Measurements from ENCODE around the gene SPATA17. TPM values are rescaled to one million over a fixed set of nuclear protein-coding genes. Genes with fewer than 3 reads are reported as not detected.

SPATA17 gene
- total RNA-seq, 4 donors from 2014 or later, result 0.52 to 2.4 TPM; not detected in 2

DNA sequence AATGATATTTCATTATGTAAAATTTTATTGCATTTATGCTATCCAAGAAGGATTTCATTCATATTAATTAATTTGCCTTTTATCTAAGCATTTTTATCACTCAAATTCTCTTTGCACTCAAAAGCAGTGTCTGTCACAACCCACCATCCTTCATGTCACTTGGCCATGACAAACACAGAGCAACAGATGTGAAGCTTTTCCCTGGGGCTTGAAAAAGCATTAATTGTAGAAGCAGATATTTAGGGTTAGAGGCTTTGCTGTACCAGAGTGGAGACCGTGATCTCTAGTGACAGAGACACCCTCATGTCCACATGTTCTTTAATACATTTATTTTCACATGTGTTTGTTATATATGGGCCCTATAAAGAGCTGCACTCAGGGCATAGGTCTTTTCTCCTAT lies 230.5 kb downstream of the SPATA17 start:
- intact Hi-C loops (cut with DNase I; ENCODE audit: low total_unique reads), result no loop called here
- Histone ChIP-seq H3K36me3 (no peaks in the 10 kb centered on the region), H3K27me3 (no peaks in the 10 kb centered on the region), H3K9me3 (no peaks in the 10 kb centered on the region), H3K4me3 (no peak overlapping the region), H3K27ac (no peak overlapping the region), H3K4me1 (no peaks in the 10 kb centered on the region)
- no peak for DNase-seq
- no peak for TF ChIP-seq POLR2A (IDR thresholded peaks at IDR 0.05)
- TF ChIP-seq, protein P1, sequence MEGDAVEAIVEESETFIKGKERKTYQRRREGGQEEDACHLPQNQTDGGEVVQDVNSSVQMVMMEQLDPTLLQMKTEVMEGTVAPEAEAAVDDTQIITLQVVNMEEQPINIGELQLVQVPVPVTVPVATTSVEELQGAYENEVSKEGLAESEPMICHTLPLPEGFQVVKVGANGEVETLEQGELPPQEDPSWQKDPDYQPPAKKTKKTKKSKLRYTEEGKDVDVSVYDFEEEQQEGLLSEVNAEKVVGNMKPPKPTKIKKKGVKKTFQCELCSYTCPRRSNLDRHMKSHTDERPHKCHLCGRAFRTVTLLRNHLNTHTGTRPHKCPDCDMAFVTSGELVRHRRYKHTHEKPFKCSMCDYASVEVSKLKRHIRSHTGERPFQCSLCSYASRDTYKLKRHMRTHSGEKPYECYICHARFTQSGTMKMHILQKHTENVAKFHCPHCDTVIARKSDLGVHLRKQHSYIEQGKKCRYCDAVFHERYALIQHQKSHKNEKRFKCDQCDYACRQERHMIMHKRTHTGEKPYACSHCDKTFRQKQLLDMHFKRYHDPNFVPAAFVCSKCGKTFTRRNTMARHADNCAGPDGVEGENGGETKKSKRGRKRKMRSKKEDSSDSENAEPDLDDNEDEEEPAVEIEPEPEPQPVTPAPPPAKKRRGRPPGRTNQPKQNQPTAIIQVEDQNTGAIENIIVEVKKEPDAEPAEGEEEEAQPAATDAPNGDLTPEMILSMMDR (IDR thresholded peaks at IDR 0.05), result no peak

DNA sequence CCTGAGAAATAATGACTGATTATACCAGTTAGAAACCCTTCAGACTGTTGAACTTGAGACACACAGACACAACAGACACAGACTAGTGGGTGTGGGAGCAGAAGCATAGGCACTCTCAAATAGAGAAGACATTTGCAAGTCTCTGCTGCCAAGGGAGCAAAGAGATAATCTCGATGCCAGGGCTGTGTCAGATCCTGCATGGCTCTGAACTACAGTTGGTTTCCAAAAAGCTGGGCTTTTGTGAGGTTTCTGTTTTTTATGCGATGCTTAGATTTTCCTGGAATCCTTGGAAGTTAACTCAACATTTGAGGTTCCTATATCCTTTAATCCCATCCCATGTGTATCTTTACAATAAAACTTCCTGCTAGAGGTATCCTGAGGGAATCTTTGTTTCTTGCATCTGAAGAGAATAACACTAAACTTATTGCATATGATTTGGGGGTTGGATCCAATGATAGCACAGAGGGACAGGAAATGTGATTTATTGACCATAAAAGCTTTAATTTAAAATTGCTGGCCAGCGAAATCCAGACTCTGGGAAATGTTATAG lies 236.4 kb downstream of the SPATA17 start:
- no peaks in the 10 kb centered on the region for H3K4me1 ChIP-seq
- intact Hi-C loops (cut with DNase I; ENCODE audit: low total_unique reads), result no loop called here
- DNase-seq, result no peak
- H3K9me3 ChIP-seq, result no peaks in the 10 kb centered on the region
- H3K27ac ChIP-seq, result no peak overlapping the region
- no peak overlapping the region for H3K4me3 ChIP-seq
- TF ChIP-seq, protein P1 (IDR thresholded peaks at IDR 0.05), result no peak
- TF ChIP-seq POLR2A (IDR thresholded peaks at IDR 0.05), result no peak
- H3K36me3 ChIP-seq, result no peaks in the 10 kb centered on the region
- no peaks in the 10 kb centered on the region for H3K27me3 ChIP-seq

DNA sequence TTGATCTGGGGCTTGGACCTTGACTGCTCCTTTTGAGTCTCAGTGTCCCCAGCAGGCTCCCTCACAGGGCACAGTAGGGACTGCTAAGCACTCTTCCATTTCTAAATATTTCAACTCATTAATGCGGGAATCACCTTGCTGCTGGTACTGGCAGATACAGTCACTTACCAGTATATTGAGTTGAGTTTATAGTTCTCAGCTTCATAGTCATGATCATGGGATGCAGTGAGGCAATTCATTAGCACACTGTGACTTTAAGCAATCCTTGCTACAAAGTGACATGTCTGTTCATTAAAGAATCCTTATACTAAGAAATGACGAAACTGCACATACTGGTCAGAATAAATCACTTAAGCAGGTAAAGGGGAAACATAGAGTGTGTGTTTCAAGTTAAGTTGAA lies 240.8 kb downstream of the SPATA17 start:
- no peak for TF ChIP-seq POLR2A (IDR thresholded peaks at IDR 0.05)
- TF ChIP-seq, protein P1 (IDR thresholded peaks at IDR 0.05), result no peak
- Histone ChIP-seq H3K36me3 (no peaks in the 10 kb centered on the region), H3K9me3 (no peaks in the 10 kb centered on the region), H3K4me3 (no peak overlapping the region), H3K4me1 (no peaks in the 10 kb centered on the region), H3K27ac (no peak overlapping the region), H3K27me3 (no peaks in the 10 kb centered on the region)
- no peak for DNase-seq
- intact Hi-C loops (cut with DNase I; ENCODE audit: low total_unique reads), result no loop called here

DNA sequence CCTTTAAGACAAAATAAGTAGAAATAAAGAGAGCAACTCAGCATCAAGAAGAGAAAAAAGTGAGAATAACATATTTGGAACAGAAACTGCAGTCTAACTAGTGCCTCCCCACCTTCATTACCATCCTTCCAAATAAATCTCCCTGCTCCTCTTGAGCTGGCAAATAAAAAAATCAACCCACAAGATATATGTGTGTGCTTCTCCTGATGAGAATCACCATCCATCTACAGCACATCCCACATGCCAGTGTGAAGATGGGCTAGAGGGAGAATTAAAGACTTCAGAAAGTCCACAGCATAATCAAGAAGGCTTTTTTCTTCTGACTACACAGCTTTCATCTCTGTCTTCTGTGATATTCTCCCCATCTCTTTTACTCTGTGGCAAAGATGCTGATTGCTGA lies 244.1 kb downstream of the SPATA17 start:
- Histone ChIP-seq H3K36me3 (no peaks in the 10 kb centered on the region), H3K4me3 (no peak overlapping the region), H3K9me3 (no peaks in the 10 kb centered on the region), H3K27me3 (no peaks in the 10 kb centered on the region), H3K27ac (no peak overlapping the region), H3K4me1 (no peaks in the 10 kb centered on the region)
- no peak for DNase-seq
- intact Hi-C loops (cut with DNase I; ENCODE audit: low total_unique reads), result no loop called here
- TF ChIP-seq, protein P1 (IDR thresholded peaks at IDR 0.05), result no peak
- TF ChIP-seq POLR2A (IDR thresholded peaks at IDR 0.05), result no peak

DNA sequence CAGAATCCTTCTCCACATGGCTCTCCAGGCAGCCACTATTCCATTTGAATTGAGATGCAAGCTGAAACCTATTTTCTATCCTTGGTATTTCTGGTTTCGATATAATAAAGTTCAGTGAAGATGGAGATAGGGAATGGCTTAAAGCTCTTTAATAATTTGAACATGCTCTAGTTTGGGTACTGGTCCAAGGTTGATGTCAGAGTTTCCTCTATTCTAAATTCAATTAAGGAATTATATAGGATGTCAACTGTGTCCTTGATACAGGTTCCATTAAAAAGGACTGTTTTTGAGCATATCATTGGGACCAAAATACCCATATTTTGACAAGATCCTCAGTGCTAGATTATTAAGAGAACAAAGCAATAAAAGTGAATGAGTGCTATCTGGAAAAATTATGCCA lies 245.3 kb downstream of the SPATA17 start:
- Histone ChIP-seq H3K9me3 (no peaks in the 10 kb centered on the region), H3K4me3 (no peak overlapping the region), H3K36me3 (no peaks in the 10 kb centered on the region), H3K4me1 (no peaks in the 10 kb centered on the region), H3K27me3 (no peaks in the 10 kb centered on the region), H3K27ac (no peak overlapping the region)
- no peak for DNase-seq
- TF ChIP-seq, protein P1 (IDR thresholded peaks at IDR 0.05), result no peak
- TF ChIP-seq POLR2A (IDR thresholded peaks at IDR 0.05), result no peak
- intact Hi-C loops (cut with DNase I; ENCODE audit: low total_unique reads), result no loop called here

Measured in uterus (tissue), 4 donors.